NCI-H2171 (cell line): ENCODE results near the gene LSM2.
"Not testable (repeated sequence)": the region's sequence is repeated elsewhere in the genome, so short reads cannot be mapped to it uniquely, and the experiment has no call there.

Experiments
- DNase-seq: peaks from one replicate; lab custom pipeline; 2025; lab: John Stamatoyannopoulos, UW

The LSM2 gene

GRCh38 chr6:31797588-31797987 lies 9.2 kb downstream of the LSM2 start:
- no peak for DNase-seq

GRCh38 chr6:31796993-31797385 lies 9.8 kb downstream of the LSM2 start:
- DNase-seq = no peak

GRCh38 chr6:31795616-31796298 lies 11.0 kb downstream of the LSM2 start, which contains the start of gene VARS1:
Gene VARS1 (minus strand): TSS chr6:31795752. CDS start chr6:31795217, 535 bp downstream.
- DNase-seq = peak; percentile 87

- DNase-seq = no peak
Measured at GRCh38 chr6:31794866-31795615, 11.7 kb downstream of the LSM2 start.

- no peak for DNase-seq
Measured at GRCh38 chr6:31794294-31794865, 12.4 kb downstream of the LSM2 start.

- not testable (repeated sequence) for DNase-seq
Measured at GRCh38 chr6:31793927-31794245, 12.9 kb downstream of the LSM2 start.

GRCh38 chr6:31792761-31793171 lies 14.0 kb downstream of the LSM2 start:
- DNase-seq = no peak

- no peak for DNase-seq
Measured at GRCh38 chr6:31792090-31792374, 14.7 kb downstream of the LSM2 start.

GRCh38 chr6:31791324-31792089 lies 15.3 kb downstream of the LSM2 start:
- peak; percentile 26 for DNase-seq

- no peak for DNase-seq
Measured at GRCh38 chr6:31785475-31785874, 21.3 kb downstream of the LSM2 start.

GRCh38 chr6:31784098-31784925 lies 22.5 kb downstream of the LSM2 start:
- no peak for DNase-seq

GRCh38 chr6:31782126-31782855 lies 24.5 kb downstream of the LSM2 start:
- DNase-seq = no peak

- no peak for DNase-seq
Measured at GRCh38 chr6:31781244-31782125, 25.3 kb downstream of the LSM2 start.

- no peak for DNase-seq
Measured at GRCh38 chr6:31780507-31781243, 26.1 kb downstream of the LSM2 start.

GRCh38 chr6:31779908-31780307 lies 26.9 kb downstream of the LSM2 start:
- no peak for DNase-seq

GRCh38 chr6:31778999-31779885 lies 27.5 kb downstream of the LSM2 start:
- no peak for DNase-seq

GRCh38 chr6:31778193-31778592 lies 28.6 kb downstream of the LSM2 start:
- DNase-seq = no peak

- no peak for DNase-seq
Measured at GRCh38 chr6:31777667-31778050, 29.1 kb downstream of the LSM2 start.
